Loucy (cell line): Measurements from ENCODE around the gene HSPBP1.

ENCODE experiments used
- H2AFZ ChIP-seq: fragments of 200-600 bp; sonication (generic); 2 replicates; pipeline ENCODE4 v1.6.0; 2016; ENCODE audit warnings: antibody characterized with exemption, mild to moderate bottlenecking, low read length, moderate library complexity
- H3F3A ChIP-seq: fragments of 200-600 bp; 2 replicates; pipeline ENCODE4 v1.6.0; 2016; ENCODE audit warnings: antibody characterized with exemption, low read depth, mild to moderate bottlenecking
- H3K27me3 ChIP-seq: fragments of 200-600 bp; sonication (generic); 2 replicates; pipeline ENCODE4 v1.6.1; 2014; ENCODE audit warnings: low read length, mild to moderate bottlenecking; ENCODE audit not compliant: insufficient read depth, poor library complexity, severe bottlenecking
- H3K36me3 ChIP-seq: fragments of 200-600 bp; sonication (generic); 2 replicates; pipeline ENCODE4 v1.6.1; 2016; ENCODE audit warnings: low read length; ENCODE audit not compliant: insufficient read depth
- H3K4me1 ChIP-seq: fragments of 200-600 bp; sonication (generic); 2 replicates; pipeline ENCODE4 v1.5.1; 2014; ENCODE audit warnings: low read length, mild to moderate bottlenecking; ENCODE audit not compliant: insufficient read depth, poor library complexity, severe bottlenecking
- H3K4me2 ChIP-seq: fragments of 200-600 bp; sonication (generic); 2 replicates; pipeline ENCODE4 v1.6.0; 2014; ENCODE audit warnings: antibody characterized with exemption, low read length, low read depth, mild to moderate bottlenecking; ENCODE audit not compliant: poor library complexity, severe bottlenecking
- H3K4me3 ChIP-seq: fragments of 200-600 bp; sonication (generic); 2 replicates; pipeline ENCODE4 v1.5.1; 2014; ENCODE audit warnings: low read length, mild to moderate bottlenecking, mixed read lengths; ENCODE audit not compliant: poor library complexity, severe bottlenecking
- H3K79me2 ChIP-seq: fragments of 200-600 bp; sonication (generic); 2 replicates; pipeline ENCODE4 v1.6.1; 2014; ENCODE audit warnings: low read length; ENCODE audit not compliant: insufficient read depth
- H3K9ac ChIP-seq: fragments of 200-600 bp; sonication (generic); 2 replicates; pipeline ENCODE4 v1.6.0; 2014; ENCODE audit warnings: mild to moderate bottlenecking, low read depth, low read length, moderate library complexity; ENCODE audit not compliant: poor library complexity, severe bottlenecking
- H3K9me2 ChIP-seq: fragments of 200-600 bp; sonication (generic); replicated peaks from 2 replicates; pipeline ENCODE4 v1.6.1; 2016; ENCODE audit warnings: low read depth, low read length, mixed read lengths
- H3K9me3 ChIP-seq: fragments of 200-600 bp; sonication (generic); 2 replicates; pipeline ENCODE4 v1.6.1; 2014; ENCODE audit warnings: mild to moderate bottlenecking, antibody characterized with exemption, low read length, low read depth; ENCODE audit not compliant: insufficient read depth
- H4K20me1 ChIP-seq: fragments of 200-600 bp; sonication (generic); 2 replicates; pipeline ENCODE4 v1.6.0; 2014; ENCODE audit warnings: antibody characterized with exemption, low read length, mild to moderate bottlenecking; ENCODE audit not compliant: insufficient read depth, poor library complexity, severe bottlenecking
- CTCF ChIP-seq: fragments of 200-600 bp; sonication (generic); conservative IDR thresholded peaks from 2 replicates; pipeline ENCODE4 v1.5.1; 2014; ENCODE audit warnings: mild to moderate bottlenecking, antibody characterized with exemption, low read length
- EZH2phosphoT487 ChIP-seq: fragments of 200-600 bp; IDR thresholded peaks from 2 replicates; pipeline ENCODE4 v1.6.1; 2018; ENCODE audit warnings: antibody characterized with exemption, mild to moderate bottlenecking, moderate library complexity, borderline replicate concordance

Gene HSPBP1

GRCh38 chr19:55229145-55229788, 50.6 kb downstream of the HSPBP1 start:
- peaks cover 90% of the 10 kb centered on the region for H3K36me3 ChIP-seq
- peaks cover 22% of the 10 kb centered on the region for H3K79me2 ChIP-seq
- TF ChIP-seq EZH2phosphoT487 (no peak), CTCF (no peak)
- H3K27me3 ChIP-seq, result no peaks in the 10 kb centered on the region
- H3K9me3 ChIP-seq, result no peaks in the 10 kb centered on the region
- no peak overlapping the region for H2AFZ ChIP-seq
- H3K4me2 ChIP-seq, result no peak overlapping the region
- peaks cover 89% of the 10 kb centered on the region for H4K20me1 ChIP-seq
- H3K4me3 ChIP-seq, result no peak overlapping the region
- no peaks in the 10 kb centered on the region for H3F3A ChIP-seq
- no peaks in the 10 kb centered on the region for H3K9me2 ChIP-seq
- no peak overlapping the region for H3K9ac ChIP-seq
- no peaks in the 10 kb centered on the region for H3K4me1 ChIP-seq

GRCh38 chr19:55228403-55229031, 51.4 kb downstream of the HSPBP1 start, which contains the start of gene TMEM86B:
Gene TMEM86B (minus strand): TSS chr19:55228763. CDS start chr19:55228741, 22 bp downstream.
- TF ChIP-seq CTCF, result no peak
- Histone ChIP-seq H3K79me2 (peaks cover 17% of the 10 kb centered on the region), H3K9me3 (no peaks in the 10 kb centered on the region), H3F3A (no peaks in the 10 kb centered on the region), H3K36me3 (peaks cover 86% of the 10 kb centered on the region), H4K20me1 (peaks cover 84% of the 10 kb centered on the region), H3K9me2 (no peaks in the 10 kb centered on the region), H2AFZ (no peak within 1 kb of the TSS), H3K4me3 (no peak within 1 kb of the TSS), H3K27me3 (no peaks in the 10 kb centered on the region), H3K4me2 (no peak within 1 kb of the TSS), H3K9ac (no peak within 1 kb of the TSS), H3K4me1 (no peaks in the 10 kb centered on the region)

GRCh38 chr19:55228015-55228391, 51.9 kb downstream of the HSPBP1 start:
- H3F3A ChIP-seq, result no peaks in the 10 kb centered on the region
- no peak overlapping the region for H3K4me2 ChIP-seq
- no peak overlapping the region for H2AFZ ChIP-seq
- H3K9me2 ChIP-seq, result no peaks in the 10 kb centered on the region
- H4K20me1 ChIP-seq, result peaks cover 78% of the 10 kb centered on the region
- no peaks in the 10 kb centered on the region for H3K4me1 ChIP-seq
- H3K4me3 ChIP-seq, result no peak overlapping the region
- TF ChIP-seq CTCF (no peak), EZH2phosphoT487 (no peak)
- no peaks in the 10 kb centered on the region for H3K27me3 ChIP-seq
- no peaks in the 10 kb centered on the region for H3K9me3 ChIP-seq
- no peak overlapping the region for H3K9ac ChIP-seq
- H3K36me3 ChIP-seq, result peaks cover 80% of the 10 kb centered on the region
- H3K79me2 ChIP-seq, result peaks cover 12% of the 10 kb centered on the region
